Measurements from ENCODE around the gene CDC26.
"Not testable (repeated sequence)": the region's sequence is repeated elsewhere in the genome, so short reads cannot be mapped to it uniquely, and the experiment has no call there.

CDC26 gene

GRCh38 chr9:113293285-113293878 lies 18.0 kb upstream of the CDC26 start:
- no peak for DNase-seq (ENCODE audit: low read depth)

- no peak for DNase-seq (ENCODE audit: low read depth)
Measured at GRCh38 chr9:113290052-113290607, 14.8 kb upstream of the CDC26 start.

- no peak for DNase-seq (ENCODE audit: low read depth)
Measured at GRCh38 chr9:113289091-113289490, 13.7 kb upstream of the CDC26 start.

GRCh38 chr9:113281356-113281755 lies 6.0 kb upstream of the CDC26 start:
- no peak for DNase-seq (ENCODE audit: low read depth)

- no peak for DNase-seq (ENCODE audit: low read depth)
Measured at GRCh38 chr9:113278840-113279239, 3.5 kb upstream of the CDC26 start.

- DNase-seq (ENCODE audit: low read depth) = peak; percentile 24
Measured at GRCh38 chr9:113274474-113275156, 757 bp downstream of the CDC26 start.

GRCh38 chr9:113269871-113270270 lies 5.5 kb downstream of the CDC26 start:
- DNase-seq (ENCODE audit: low read depth) = no peak

GRCh38 chr9:113269355-113269754 lies 6.0 kb downstream of the CDC26 start:
- DNase-seq (ENCODE audit: low read depth) = no peak

GRCh38 chr9:113267911-113268566 lies 7.3 kb downstream of the CDC26 start:
- DNase-seq (ENCODE audit: low read depth) = no peak

GRCh38 chr9:113266174-113266573 lies 9.2 kb downstream of the CDC26 start:
- DNase-seq (ENCODE audit: low read depth) = no peak

GRCh38 chr9:113261917-113262671 lies 13.3 kb downstream of the CDC26 start:
- DNase-seq (ENCODE audit: low read depth) = no peak

GRCh38 chr9:113258282-113258681 lies 17.1 kb downstream of the CDC26 start:
- DNase-seq (ENCODE audit: low read depth) = no peak

GRCh38 chr9:113257863-113258262 lies 17.5 kb downstream of the CDC26 start:
- DNase-seq (ENCODE audit: low read depth) = no peak

- no peak for DNase-seq (ENCODE audit: low read depth)
Measured at GRCh38 chr9:113255438-113255837, 19.9 kb downstream of the CDC26 start.

GRCh38 chr9:113254991-113255390 lies 20.4 kb downstream of the CDC26 start:
- no peak for DNase-seq (ENCODE audit: low read depth)

- no peak for DNase-seq (ENCODE audit: low read depth)
Measured at GRCh38 chr9:113250807-113251206, 24.6 kb downstream of the CDC26 start.

GRCh38 chr9:113249661-113250060 lies 25.7 kb downstream of the CDC26 start:
- not testable (repeated sequence) for DNase-seq (ENCODE audit: low read depth)

GRCh38 chr9:113247640-113248039 lies 27.7 kb downstream of the CDC26 start:
- DNase-seq (ENCODE audit: low read depth) = no peak

GRCh38 chr9:113246928-113247327 lies 28.4 kb downstream of the CDC26 start:
- DNase-seq (ENCODE audit: low read depth) = no peak

GRCh38 chr9:113245894-113246293 lies 29.5 kb downstream of the CDC26 start:
- no peak for DNase-seq (ENCODE audit: low read depth)

- DNase-seq (ENCODE audit: low read depth) = no peak
Measured at GRCh38 chr9:113244556-113244955, 30.8 kb downstream of the CDC26 start.

- no peak for DNase-seq (ENCODE audit: low read depth)
Measured at GRCh38 chr9:113241161-113241560, 34.2 kb downstream of the CDC26 start.
